ENCODE results near the gene ELMO1.
A peak's percentile ranks its signal among the peaks of the same experiment; 100 is the strongest.

Gene ELMO1

DNA sequence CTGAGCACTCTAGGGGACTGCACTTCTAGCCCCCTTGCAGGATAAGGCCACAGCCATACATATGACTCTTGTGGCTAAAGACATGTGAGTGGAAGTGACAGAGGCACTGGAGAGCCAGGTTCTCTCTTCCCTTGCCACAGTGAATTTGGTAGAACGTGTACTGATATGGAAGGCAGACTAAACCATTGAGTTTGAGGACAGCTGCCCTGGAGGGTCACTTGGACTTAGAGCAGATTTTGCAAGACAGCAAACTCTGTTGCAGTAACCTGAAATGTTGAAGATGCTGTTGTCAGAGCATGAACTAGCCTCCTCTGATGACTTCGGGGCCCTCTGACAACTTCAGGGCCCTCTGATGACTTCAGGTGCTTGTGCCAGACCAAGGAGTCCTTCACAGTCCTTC is 85.9 kb downstream of the ELMO1 start:
- no peak for TF ChIP-seq TAF1 (IDR thresholded peaks at IDR 0.05; ENCODE audit: borderline replicate concordance, low read depth, low read length)
- TF ChIP-seq POLR2A (IDR thresholded peaks at IDR 0.05; ENCODE audit: low read depth, low read length): no peak
- TF ChIP-seq POLR2AphosphoS5 (IDR thresholded peaks at IDR 0.05; ENCODE audit: low read depth, low read length): no peak
- FAIRE-seq: no peak

GRCh38 chr7:37360484-37360883 is 88.2 kb downstream of the ELMO1 start:
- FAIRE-seq: no peak
- DNase-seq (ENCODE audit: insufficient read length): no peak
- TF ChIP-seq POLR2AphosphoS5 (IDR thresholded peaks at IDR 0.05; ENCODE audit: low read depth, low read length): no peak
- no peak for TF ChIP-seq TAF1 (IDR thresholded peaks at IDR 0.05; ENCODE audit: borderline replicate concordance, low read depth, low read length)
- TF ChIP-seq POLR2A (IDR thresholded peaks at IDR 0.05; ENCODE audit: low read depth, low read length): no peak

More for the DNA sequence above, 85.9 kb downstream of the ELMO1 start:
- DNase-seq (ENCODE audit: insufficient read length): no peak

DNA sequence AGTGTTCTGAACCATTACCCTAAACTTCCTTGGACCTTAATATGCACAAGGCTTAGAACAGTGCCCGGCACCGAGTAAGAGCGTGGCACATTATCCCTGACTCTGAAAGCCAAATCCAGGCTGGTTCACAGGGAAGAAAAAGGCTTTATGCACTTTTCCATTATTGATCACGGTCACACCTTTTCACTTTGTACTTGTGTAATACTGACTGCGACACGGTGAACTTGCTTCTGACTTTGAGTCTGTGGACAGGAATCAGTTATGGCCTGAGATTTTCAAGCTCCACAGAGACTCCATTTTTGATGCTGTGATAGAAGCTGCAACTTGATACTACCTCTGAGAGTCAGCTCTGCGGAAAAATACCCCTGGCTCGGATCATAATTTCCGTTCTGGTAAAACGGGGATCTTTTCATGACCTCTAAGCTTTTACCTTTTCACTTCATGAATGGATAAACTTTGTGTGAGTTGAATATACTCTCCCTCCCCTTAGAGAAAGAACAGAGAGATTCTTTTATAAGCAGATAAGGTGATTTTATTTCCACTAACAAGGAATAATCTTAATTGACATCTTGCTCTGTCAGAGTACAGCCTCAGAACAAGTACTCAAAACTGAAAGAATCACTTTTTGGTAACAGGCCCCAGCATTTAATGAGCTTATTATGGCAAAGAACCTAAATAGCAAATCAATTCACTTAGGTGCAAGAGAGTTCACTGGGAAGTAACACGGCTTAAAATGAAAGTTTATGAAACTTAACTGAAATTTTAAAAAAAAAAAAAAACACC is 88.8 kb downstream of the ELMO1 start:
- TF ChIP-seq TAF1 (IDR thresholded peaks at IDR 0.05; ENCODE audit: borderline replicate concordance, low read depth, low read length): no peak
- no peak for TF ChIP-seq POLR2AphosphoS5 (IDR thresholded peaks at IDR 0.05; ENCODE audit: low read depth, low read length)
- no peak for TF ChIP-seq POLR2A (IDR thresholded peaks at IDR 0.05; ENCODE audit: low read depth, low read length)
- no peak for FAIRE-seq
- no peak for DNase-seq (ENCODE audit: insufficient read length)

DNA sequence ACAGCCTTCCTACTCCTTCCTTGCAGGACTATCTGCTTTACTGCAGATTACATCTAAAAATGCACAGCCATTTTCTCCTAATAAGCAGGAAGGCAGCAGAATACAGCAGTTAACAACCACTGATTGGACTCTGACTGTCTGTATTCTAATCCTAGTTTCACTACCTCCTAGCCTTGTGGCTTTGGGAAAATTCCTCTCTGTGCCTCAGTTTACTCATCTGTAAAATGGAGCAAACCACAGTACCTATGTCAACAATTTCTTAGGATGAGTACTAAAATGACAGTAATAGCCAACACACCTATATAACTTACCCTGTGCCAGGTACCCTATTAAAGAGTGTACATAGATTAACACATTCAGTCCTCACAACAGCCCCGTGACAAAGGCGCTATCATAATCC is 89.5 kb downstream of the ELMO1 start:
- DNase-seq (ENCODE audit: insufficient read length) (no peak), FAIRE-seq (no peak)
- TF ChIP-seq POLR2AphosphoS5 (IDR thresholded peaks at IDR 0.05; ENCODE audit: low read depth, low read length) (no peak), TAF1 (IDR thresholded peaks at IDR 0.05; ENCODE audit: borderline replicate concordance, low read depth, low read length) (no peak), POLR2A (IDR thresholded peaks at IDR 0.05; ENCODE audit: low read depth, low read length) (no peak)

GRCh38 chr7:37357637-37357996 is 91.0 kb downstream of the ELMO1 start:
- FAIRE-seq (no peak), DNase-seq (ENCODE audit: insufficient read length) (no peak)
- TF ChIP-seq TAF1 (IDR thresholded peaks at IDR 0.05; ENCODE audit: borderline replicate concordance, low read depth, low read length): no peak
- no peak for TF ChIP-seq POLR2AphosphoS5 (IDR thresholded peaks at IDR 0.05; ENCODE audit: low read depth, low read length)
- no peak for TF ChIP-seq POLR2A (IDR thresholded peaks at IDR 0.05; ENCODE audit: low read depth, low read length)

DNA sequence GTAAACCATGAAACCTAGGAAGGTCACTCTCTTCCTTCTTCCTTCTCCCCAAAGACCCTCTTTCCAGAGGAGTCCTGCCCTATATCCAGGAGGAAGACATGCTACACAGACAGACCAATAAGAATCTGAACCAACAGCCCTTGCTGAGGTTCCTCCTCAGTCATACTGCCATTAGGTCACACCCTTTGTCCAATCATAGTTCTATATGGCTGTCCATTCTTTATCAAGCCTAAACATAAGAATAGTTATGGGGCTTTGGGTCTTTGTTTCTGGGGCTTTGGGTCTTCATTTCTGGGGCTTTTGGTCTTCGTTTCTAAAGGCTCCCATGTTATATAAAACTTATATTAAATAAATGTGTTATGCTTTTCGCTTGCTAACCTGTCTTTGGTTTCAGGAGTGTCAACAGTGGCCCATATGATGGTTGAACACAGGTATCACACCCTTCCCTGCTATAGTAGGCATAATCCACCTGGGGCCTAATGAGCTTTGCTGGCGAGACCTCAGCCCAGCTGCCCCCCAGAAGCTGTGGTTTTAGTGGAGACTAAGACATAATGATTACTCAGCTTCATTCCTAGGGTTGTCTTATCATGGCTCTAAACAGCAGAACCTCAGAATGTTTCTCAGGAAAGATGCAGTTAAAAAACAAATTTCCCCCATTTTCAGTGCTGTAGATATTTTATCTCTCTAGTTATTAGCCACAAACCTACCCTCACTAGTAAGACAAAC is 91.6 kb downstream of the ELMO1 start:
- no peak for DNase-seq (ENCODE audit: insufficient read length)
- FAIRE-seq: no peak
- no peak for TF ChIP-seq POLR2AphosphoS5 (IDR thresholded peaks at IDR 0.05; ENCODE audit: low read depth, low read length)
- no peak for TF ChIP-seq TAF1 (IDR thresholded peaks at IDR 0.05; ENCODE audit: borderline replicate concordance, low read depth, low read length)
- no peak for TF ChIP-seq POLR2A (IDR thresholded peaks at IDR 0.05; ENCODE audit: low read depth, low read length)

DNA sequence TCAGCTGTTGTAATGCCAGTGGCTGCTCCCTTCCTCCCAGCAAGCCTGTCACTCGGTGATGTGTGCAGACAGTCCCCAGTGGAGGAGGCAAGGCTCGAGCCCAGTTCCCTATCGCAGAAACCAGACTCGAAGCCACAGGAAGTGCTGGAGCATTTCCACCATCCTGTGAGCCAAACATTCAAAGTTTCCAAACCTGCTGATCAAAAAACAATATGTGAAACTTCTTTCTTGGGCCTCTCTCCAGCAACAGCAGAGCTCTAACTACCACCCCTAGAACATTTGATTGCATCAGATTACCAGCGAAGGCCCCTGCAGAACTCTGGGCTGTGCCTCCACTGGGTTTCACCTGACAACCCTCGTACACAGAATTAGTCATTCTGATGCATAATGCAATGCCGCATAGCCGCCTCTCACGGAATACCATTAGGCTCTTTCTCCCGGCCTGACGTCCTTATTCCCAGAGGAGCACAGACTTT is 94.0 kb downstream of the ELMO1 start:
- FAIRE-seq (peak; percentile 92), DNase-seq (ENCODE audit: insufficient read length) (no peak)

GRCh38 chr7:37353949-37354655 is 94.6 kb downstream of the ELMO1 start:
- DNase-seq (ENCODE audit: insufficient read length) (no peak), FAIRE-seq (no peak)
- TF ChIP-seq POLR2A (IDR thresholded peaks at IDR 0.05; ENCODE audit: low read depth, low read length) (no peak), TAF1 (IDR thresholded peaks at IDR 0.05; ENCODE audit: borderline replicate concordance, low read depth, low read length) (no peak), POLR2AphosphoS5 (IDR thresholded peaks at IDR 0.05; ENCODE audit: low read depth, low read length) (no peak)

More for the DNA sequence above, 94.0 kb downstream of the ELMO1 start:
- TF ChIP-seq POLR2AphosphoS5 (IDR thresholded peaks at IDR 0.05; ENCODE audit: low read depth, low read length) (no peak), POLR2A (IDR thresholded peaks at IDR 0.05; ENCODE audit: low read depth, low read length) (no peak), TAF1 (IDR thresholded peaks at IDR 0.05; ENCODE audit: borderline replicate concordance, low read depth, low read length) (no peak)

DNA sequence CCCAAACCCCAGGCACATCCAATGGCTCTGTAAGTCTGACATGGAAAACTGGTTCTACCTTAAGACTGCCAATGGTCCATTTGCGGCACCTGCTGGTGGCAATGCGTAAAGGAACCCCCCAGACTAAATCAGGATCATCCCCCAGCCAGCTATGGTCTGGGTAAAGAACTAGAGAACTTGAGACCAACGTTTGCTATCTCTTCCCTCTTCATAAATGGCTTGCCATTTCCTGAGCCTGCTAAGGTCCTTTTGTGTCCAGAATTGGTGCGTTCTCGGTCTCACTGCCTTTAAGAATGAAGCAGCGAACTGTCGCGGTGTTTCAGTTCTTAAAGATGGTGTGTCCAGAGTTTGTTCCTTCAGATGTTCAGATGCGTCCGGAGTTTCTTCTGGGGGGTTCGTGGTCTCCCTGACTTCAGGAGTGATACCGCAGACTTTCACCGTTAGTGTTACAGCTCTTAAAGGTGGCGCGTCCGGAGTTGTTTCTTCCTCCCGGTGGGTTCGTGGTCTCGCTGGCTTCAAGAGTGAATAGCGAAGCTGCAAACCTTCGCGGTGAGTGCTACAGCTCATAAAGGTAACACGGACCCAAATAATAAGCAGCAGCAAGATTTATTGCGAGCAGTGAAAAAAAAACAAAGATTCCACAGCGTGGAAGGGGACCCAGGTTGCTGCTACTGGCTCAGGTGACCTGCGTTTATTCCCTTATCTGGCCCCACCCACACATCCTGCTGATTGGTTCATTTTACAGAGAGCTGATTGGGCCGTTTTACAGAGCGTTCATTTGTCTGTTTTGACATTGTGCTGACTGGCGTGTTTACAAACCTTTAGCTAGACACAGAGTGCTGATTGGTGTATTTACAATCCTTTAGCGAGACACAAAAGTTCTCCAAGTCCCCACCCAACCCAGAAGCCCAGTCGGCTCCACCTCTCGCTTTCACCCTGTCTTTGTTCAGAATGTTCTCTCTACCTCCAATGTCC is 95.4 kb downstream of the ELMO1 start:
- FAIRE-seq: peak; percentile 99
- no peak for DNase-seq (ENCODE audit: insufficient read length)
- TF ChIP-seq POLR2A (IDR thresholded peaks at IDR 0.05; ENCODE audit: low read depth, low read length): no peak
- TF ChIP-seq TAF1 (IDR thresholded peaks at IDR 0.05; ENCODE audit: borderline replicate concordance, low read depth, low read length): no peak
- no peak for TF ChIP-seq POLR2AphosphoS5 (IDR thresholded peaks at IDR 0.05; ENCODE audit: low read depth, low read length)

GRCh38 chr7:37352251-37352880 is 96.3 kb downstream of the ELMO1 start:
- TF ChIP-seq TAF1 (IDR thresholded peaks at IDR 0.05; ENCODE audit: borderline replicate concordance, low read depth, low read length): no peak
- no peak for TF ChIP-seq POLR2AphosphoS5 (IDR thresholded peaks at IDR 0.05; ENCODE audit: low read depth, low read length)
- TF ChIP-seq POLR2A (IDR thresholded peaks at IDR 0.05; ENCODE audit: low read depth, low read length): no peak
- DNase-seq (ENCODE audit: insufficient read length) (no peak), FAIRE-seq (peak; percentile 24)

Measured in GM12892 (cell line).